Measurements from ENCODE around the gene KIF6. TPM values are rescaled to one million over a fixed set of nuclear protein-coding genes. Genes with fewer than 3 reads are reported as not detected.

The KIF6 gene
- total RNA-seq (2012; rRNA removed), result 0.76 and 1.1 TPM in 2 replicates

DNA sequence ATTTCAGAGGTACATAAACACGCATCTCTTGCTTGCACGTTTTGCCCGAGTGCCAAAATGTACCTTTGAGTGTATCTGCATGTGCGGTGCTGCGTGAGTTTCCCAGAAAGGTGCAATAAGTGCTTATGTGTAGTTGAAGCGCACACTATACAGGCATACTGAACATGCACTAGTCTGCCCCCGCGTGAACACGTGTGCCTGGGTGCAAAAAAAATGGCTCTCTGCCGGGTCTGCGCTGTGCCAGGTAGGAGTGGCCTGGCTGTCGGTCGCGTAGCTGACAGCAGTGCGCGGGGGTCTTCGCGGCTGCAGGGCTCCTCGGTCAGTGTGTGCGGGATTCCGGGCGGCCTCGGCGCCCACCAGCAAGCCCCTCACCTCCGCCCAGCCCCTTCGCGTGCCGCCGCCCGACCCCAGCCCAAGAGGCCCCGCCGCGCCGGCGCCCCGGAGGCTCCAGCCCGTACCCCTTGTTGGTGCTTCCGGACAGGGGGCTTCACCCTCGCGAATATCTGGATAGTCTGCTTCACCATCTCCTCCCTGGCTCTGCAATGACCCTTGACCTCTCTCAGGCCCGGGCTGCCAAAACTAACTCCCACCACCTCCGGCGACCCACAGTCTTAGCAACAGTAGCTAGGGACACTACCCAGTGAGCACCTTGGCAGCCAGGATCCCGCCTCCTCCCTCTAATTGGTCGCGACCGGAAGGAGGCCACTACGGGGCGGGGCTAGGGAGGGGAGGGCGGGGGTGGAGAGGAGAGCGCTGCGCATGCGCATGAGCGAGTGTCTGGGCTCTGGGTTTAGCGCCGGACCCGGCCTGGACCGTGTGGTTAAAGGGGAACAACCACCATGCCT lies at the start of gene KIF6:
KIF6 (minus strand) TSS at position 622 of the 845 bp plus-strand sequence; CDS start at position 524, 98 bp downstream.
- Histone ChIP-seq H3K4me3 (ENCODE audit: low read length) (peak within 1 kb of the TSS; percentile 87), H3K9me3 (replicated peaks; ENCODE audit: low read length) (no peaks in the 10 kb centered on the region), H3K4me2 (ENCODE audit: low read length) (peak within 1 kb of the TSS; percentile 95), H3K27me3 (ENCODE audit: control insufficient read depth, insufficient read depth, low read length) (peaks cover 10% of the 10 kb centered on the region), H3K4me1 (ENCODE audit: control insufficient read depth, insufficient read depth, low read length) (no peaks in the 10 kb centered on the region), H3K9ac (ENCODE audit: low read depth, low read length) (peak within 1 kb of the TSS; percentile 69), H3K36me3 (ENCODE audit: insufficient read depth, low read length) (no peaks in the 10 kb centered on the region)

GRCh38 chr6:39773782-39774181 lies 48.6 kb upstream of the KIF6 start:
- H3K36me3 ChIP-seq (ENCODE audit: insufficient read depth, low read length), result no peaks in the 10 kb centered on the region
- no peak overlapping the region for H3K4me3 ChIP-seq (ENCODE audit: low read length)
- H3K9me3 ChIP-seq (replicated peaks; ENCODE audit: low read length), result no peaks in the 10 kb centered on the region
- H3K9ac ChIP-seq (ENCODE audit: low read depth, low read length), result no peak overlapping the region
- H3K27me3 ChIP-seq (ENCODE audit: control insufficient read depth, insufficient read depth, low read length), result no peaks in the 10 kb centered on the region
- no peak overlapping the region for H3K4me2 ChIP-seq (ENCODE audit: low read length)
- H3K4me1 ChIP-seq (ENCODE audit: control insufficient read depth, insufficient read depth, low read length), result no peaks in the 10 kb centered on the region

GRCh38 chr6:39772559-39773273 lies 47.5 kb upstream of the KIF6 start:
- H3K4me3 ChIP-seq (ENCODE audit: low read length), result no peak overlapping the region
- no peak overlapping the region for H3K4me2 ChIP-seq (ENCODE audit: low read length)
- H3K36me3 ChIP-seq (ENCODE audit: insufficient read depth, low read length), result no peaks in the 10 kb centered on the region
- H3K9ac ChIP-seq (ENCODE audit: low read depth, low read length), result no peak overlapping the region
- no peaks in the 10 kb centered on the region for H3K27me3 ChIP-seq (ENCODE audit: control insufficient read depth, insufficient read depth, low read length)
- H3K4me1 ChIP-seq (ENCODE audit: control insufficient read depth, insufficient read depth, low read length), result no peaks in the 10 kb centered on the region
- H3K9me3 ChIP-seq (replicated peaks; ENCODE audit: low read length), result no peaks in the 10 kb centered on the region

- Histone ChIP-seq H3K4me2 (ENCODE audit: low read length) (no peak overlapping the region), H3K27me3 (ENCODE audit: control insufficient read depth, insufficient read depth, low read length) (no peaks in the 10 kb centered on the region), H3K36me3 (ENCODE audit: insufficient read depth, low read length) (no peaks in the 10 kb centered on the region), H3K9ac (ENCODE audit: low read depth, low read length) (no peak overlapping the region), H3K9me3 (replicated peaks; ENCODE audit: low read length) (no peaks in the 10 kb centered on the region), H3K4me1 (ENCODE audit: control insufficient read depth, insufficient read depth, low read length) (no peaks in the 10 kb centered on the region), H3K4me3 (ENCODE audit: low read length) (no peak overlapping the region)
These were observed 45.2 kb upstream of the KIF6 start for GRCh38 chr6:39770446-39770845.

DNA sequence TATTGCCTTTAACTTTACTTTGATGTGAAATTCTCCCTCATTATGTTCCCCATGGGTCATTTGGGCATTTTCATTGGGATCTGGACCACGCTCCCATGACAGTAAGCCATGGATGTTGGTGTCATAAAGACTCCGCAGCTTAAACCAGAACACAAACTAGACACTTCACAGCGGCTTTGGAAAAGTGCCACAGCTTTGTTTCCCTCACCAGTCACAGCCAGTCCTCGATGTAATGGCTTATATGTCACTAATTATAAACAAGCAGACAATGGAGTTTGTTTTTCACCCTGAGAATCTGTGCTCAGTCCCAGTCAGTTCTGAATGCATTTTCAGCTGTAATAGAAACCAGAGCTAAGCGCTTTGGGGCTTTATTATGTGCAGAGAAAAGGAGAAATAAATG lies 43.8 kb upstream of the KIF6 start:
- H3K4me3 ChIP-seq (ENCODE audit: low read length), result no peak overlapping the region
- H3K9ac ChIP-seq (ENCODE audit: low read depth, low read length), result no peak overlapping the region
- no peaks in the 10 kb centered on the region for H3K9me3 ChIP-seq (replicated peaks; ENCODE audit: low read length)

GRCh38 chr6:39765508-39766065 lies 40.4 kb upstream of the KIF6 start:
- no peaks in the 10 kb centered on the region for H3K36me3 ChIP-seq (ENCODE audit: insufficient read depth, low read length)
- no peaks in the 10 kb centered on the region for H3K4me1 ChIP-seq (ENCODE audit: control insufficient read depth, insufficient read depth, low read length)
- H3K9ac ChIP-seq (ENCODE audit: low read depth, low read length), result no peak overlapping the region
- no peak overlapping the region for H3K4me2 ChIP-seq (ENCODE audit: low read length)
- H3K27me3 ChIP-seq (ENCODE audit: control insufficient read depth, insufficient read depth, low read length), result no peaks in the 10 kb centered on the region
- H3K4me3 ChIP-seq (ENCODE audit: low read length), result no peak overlapping the region
- H3K9me3 ChIP-seq (replicated peaks; ENCODE audit: low read length), result no peaks in the 10 kb centered on the region

More for the DNA sequence above, 43.8 kb upstream of the KIF6 start:
- H3K36me3 ChIP-seq (ENCODE audit: insufficient read depth, low read length), result no peaks in the 10 kb centered on the region
- no peak overlapping the region for H3K4me2 ChIP-seq (ENCODE audit: low read length)
- H3K4me1 ChIP-seq (ENCODE audit: control insufficient read depth, insufficient read depth, low read length), result no peaks in the 10 kb centered on the region
- no peaks in the 10 kb centered on the region for H3K27me3 ChIP-seq (ENCODE audit: control insufficient read depth, insufficient read depth, low read length)

- no peaks in the 10 kb centered on the region for H3K36me3 ChIP-seq (ENCODE audit: insufficient read depth, low read length)
- H3K4me2 ChIP-seq (ENCODE audit: low read length), result no peak overlapping the region
- H3K27me3 ChIP-seq (ENCODE audit: control insufficient read depth, insufficient read depth, low read length), result no peaks in the 10 kb centered on the region
- H3K9ac ChIP-seq (ENCODE audit: low read depth, low read length), result no peak overlapping the region
- H3K9me3 ChIP-seq (replicated peaks; ENCODE audit: low read length), result no peaks in the 10 kb centered on the region
- H3K4me1 ChIP-seq (ENCODE audit: control insufficient read depth, insufficient read depth, low read length), result no peaks in the 10 kb centered on the region
- H3K4me3 ChIP-seq (ENCODE audit: low read length), result no peak overlapping the region
These were observed 35.2 kb upstream of the KIF6 start for GRCh38 chr6:39760226-39760952.

- Histone ChIP-seq H3K4me3 (ENCODE audit: low read length) (no peak overlapping the region), H3K4me1 (ENCODE audit: control insufficient read depth, insufficient read depth, low read length) (no peaks in the 10 kb centered on the region), H3K36me3 (ENCODE audit: insufficient read depth, low read length) (no peaks in the 10 kb centered on the region), H3K4me2 (ENCODE audit: low read length) (no peak overlapping the region), H3K27me3 (ENCODE audit: control insufficient read depth, insufficient read depth, low read length) (no peaks in the 10 kb centered on the region), H3K9ac (ENCODE audit: low read depth, low read length) (no peak overlapping the region), H3K9me3 (replicated peaks; ENCODE audit: low read length) (no peaks in the 10 kb centered on the region)
These were observed 33.8 kb upstream of the KIF6 start for GRCh38 chr6:39758905-39759605.

DNA sequence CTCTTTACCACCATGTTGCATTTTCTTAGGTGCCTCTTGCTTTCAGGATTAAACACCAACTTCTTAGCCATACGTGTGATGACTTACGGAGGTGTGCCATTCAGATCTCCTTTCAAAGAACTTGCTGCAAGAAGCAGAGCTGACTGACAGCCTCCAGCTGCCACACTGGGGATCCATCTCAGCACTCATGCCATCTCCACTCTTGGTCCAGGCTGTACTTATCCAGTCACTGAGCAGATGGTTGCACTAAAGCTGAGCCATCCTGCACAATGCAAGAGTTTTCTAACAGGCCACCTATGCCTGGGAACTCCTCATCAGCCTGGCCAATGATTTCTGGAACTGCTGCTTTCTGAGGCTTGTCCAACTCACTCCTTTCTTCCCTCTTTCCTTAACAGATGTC lies 31.4 kb upstream of the KIF6 start:
- Histone ChIP-seq H3K4me1 (ENCODE audit: control insufficient read depth, insufficient read depth, low read length) (no peaks in the 10 kb centered on the region), H3K9ac (ENCODE audit: low read depth, low read length) (no peak overlapping the region), H3K4me2 (ENCODE audit: low read length) (no peak overlapping the region), H3K36me3 (ENCODE audit: insufficient read depth, low read length) (no peaks in the 10 kb centered on the region), H3K9me3 (replicated peaks; ENCODE audit: low read length) (no peaks in the 10 kb centered on the region), H3K27me3 (ENCODE audit: control insufficient read depth, insufficient read depth, low read length) (no peaks in the 10 kb centered on the region), H3K4me3 (ENCODE audit: low read length) (no peak overlapping the region)

- H3K4me3 ChIP-seq (ENCODE audit: low read length), result no peak overlapping the region
- H3K4me2 ChIP-seq (ENCODE audit: low read length), result no peak overlapping the region
- H3K9me3 ChIP-seq (replicated peaks; ENCODE audit: low read length), result no peaks in the 10 kb centered on the region
- H3K36me3 ChIP-seq (ENCODE audit: insufficient read depth, low read length), result no peaks in the 10 kb centered on the region
- no peaks in the 10 kb centered on the region for H3K27me3 ChIP-seq (ENCODE audit: control insufficient read depth, insufficient read depth, low read length)
- H3K9ac ChIP-seq (ENCODE audit: low read depth, low read length), result no peak overlapping the region
- no peaks in the 10 kb centered on the region for H3K4me1 ChIP-seq (ENCODE audit: control insufficient read depth, insufficient read depth, low read length)
These were observed 30.0 kb upstream of the KIF6 start for GRCh38 chr6:39755231-39755630.
